Measurements from ENCODE around the gene ZNF750.

GRCh38 chr17:82835766-82836512, 3.9 kb downstream of the ZNF750 start:
- TF ChIP-seq POLR2AphosphoS5 (IDR thresholded peaks at IDR 0.05; ENCODE audit: low read depth, low read length): no peak
- TF ChIP-seq POLR2A (IDR thresholded peaks at IDR 0.05; ENCODE audit: low read depth, low read length): no peak
- TF ChIP-seq TAF1 (IDR thresholded peaks at IDR 0.05; ENCODE audit: borderline replicate concordance, low read depth, low read length): no peak

Measured in GM12892 (cell line).